WTC11 (cell line): Measurements from ENCODE around the gene UPK3A. TPM values are rescaled to one million over a fixed set of nuclear protein-coding genes. Genes with fewer than 3 reads are reported as not detected.

Experiments used
- ATAC-seq: fragments of 200-7000 bp; cut with Tn5 transposase; 2 replicates; pipeline ENCODE4 v1.10.0; 2021; ENCODE audit warnings: mild to moderate bottlenecking, moderate library complexity
- CTCF ChIA-PET: fragments of 300-600 bp; sonication (Branson Sonifier 250); formaldehyde crosslinking; loops from one replicate; lab custom pipeline; 2021; ENCODE audit warnings: antibody characterized with exemption; lab: Charles Lee
- POLR2A ChIA-PET: fragments of 350-600 bp; sonication (Branson Sonifier 250); formaldehyde crosslinking; loops from one replicate; lab custom pipeline; 2021; ENCODE audit warnings: antibody characterized with exemption; lab: Charles Lee
- DNase-seq: peaks from one replicate; pipeline ENCODE4 v3.0.0; 2021; ENCODE audit warnings: low spot score
- H3K27ac Mint-ChIP-seq: 2 replicates; pipeline ENCODE4 v1.8.0; 2021; ENCODE audit warnings: mixed read lengths
- H3K27me3 Mint-ChIP-seq: 2 replicates; pipeline ENCODE4 v1.8.0; 2021; ENCODE audit warnings: low read depth, mild to moderate bottlenecking, moderate library complexity, mixed read lengths
- H3K36me3 Mint-ChIP-seq: 2 replicates; pipeline ENCODE4 v1.8.0; 2021; ENCODE audit warnings: mixed read lengths
- H3K4me1 Mint-ChIP-seq: 2 replicates; pipeline ENCODE4 v1.8.0; 2022; ENCODE audit warnings: mixed read lengths
- H3K4me3 Mint-ChIP-seq: 2 replicates; pipeline ENCODE4 v1.8.0; 2021; ENCODE audit warnings: mild to moderate bottlenecking, moderate library complexity, mixed read lengths
- H3K9me3 Mint-ChIP-seq: 2 replicates; pipeline ENCODE4 v1.8.0; 2021; ENCODE audit warnings: mixed read lengths
- AFF4 ChIP-seq: sonication (generic); formaldehyde crosslinking; IDR thresholded peaks from 2 replicates; pipeline ENCODE4 v1.8.1; 2023; ENCODE audit warnings: mild to moderate bottlenecking, missing genetic modification reagents, borderline replicate concordance
- ERG ChIP-seq: fragments of 250-450 bp; sonication (Bioruptor Pico); IDR thresholded peaks from 2 replicates; pipeline ENCODE4 v1.8.0; 2021; ENCODE audit warnings: mild to moderate bottlenecking
- ETV6 ChIP-seq: sonication (generic); formaldehyde crosslinking; IDR thresholded peaks from 2 replicates; pipeline ENCODE4 v1.8.1; 2022; ENCODE audit warnings: mild to moderate bottlenecking, missing genetic modification reagents
- FOXP1 ChIP-seq: sonication (generic); formaldehyde crosslinking; IDR thresholded peaks from 2 replicates; pipeline ENCODE4 v1.8.0; 2022; ENCODE audit warnings: missing genetic modification reagents, mild to moderate bottlenecking, moderate library complexity, borderline replicate concordance
- HMGA2 ChIP-seq: fragments of 250-450 bp; sonication (Bioruptor Pico); IDR thresholded peaks from 2 replicates; pipeline ENCODE4 v1.4.0; 2021; ENCODE audit warnings: mild to moderate bottlenecking, moderate library complexity
- IRF1 ChIP-seq: sonication (generic); formaldehyde crosslinking; IDR thresholded peaks from 2 replicates; pipeline ENCODE4 v1.8.0; 2023; ENCODE audit warnings: missing genetic modification reagents
- JAZF1 ChIP-seq: fragments of 250-450 bp; sonication (Bioruptor Pico); IDR thresholded peaks from 2 replicates; pipeline ENCODE4 v1.9.0; 2021; ENCODE audit warnings: moderate library complexity, mild to moderate bottlenecking, inconsistent platforms
- PRRX2 ChIP-seq: fragments of 250-450 bp; sonication (Bioruptor Pico); IDR thresholded peaks from 2 replicates; pipeline ENCODE4 v1.8.0; 2021; ENCODE audit warnings: mild to moderate bottlenecking
- SOX15 ChIP-seq: fragments of 250-450 bp; sonication (Bioruptor Pico); IDR thresholded peaks from 2 replicates; pipeline ENCODE4 v1.9.0; 2021; ENCODE audit warnings: mild to moderate bottlenecking
- ZBTB21 ChIP-seq: sonication (generic); formaldehyde crosslinking; IDR thresholded peaks from 2 replicates; pipeline ENCODE4 v1.8.1; 2023; ENCODE audit warnings: mild to moderate bottlenecking, missing genetic modification reagents, borderline replicate concordance
- ZNF263 ChIP-seq: sonication (generic); formaldehyde crosslinking; IDR thresholded peaks from 2 replicates; pipeline ENCODE4 v1.8.1; 2022; ENCODE audit warnings: low read depth, mild to moderate bottlenecking, moderate library complexity, missing genetic modification reagents
- ZNF317 ChIP-seq: sonication (generic); formaldehyde crosslinking; IDR thresholded peaks from 2 replicates; pipeline ENCODE4 v1.8.1; 2023; ENCODE audit warnings: low read depth, mild to moderate bottlenecking, moderate library complexity, missing genetic modification reagents, borderline replicate concordance
- ZNF396 ChIP-seq: fragments of 250-450 bp; sonication (Bioruptor Pico); IDR thresholded peaks from 2 replicates; pipeline ENCODE4 v1.8.0; 2021; ENCODE audit warnings: mild to moderate bottlenecking, moderate library complexity, borderline replicate concordance
- total RNA-seq: library from RNA; stranded (reverse); gene quantifications from 3 replicates; pipeline ENCODE4 v1.2.3, GENCODE V29; 2021
- TF ChIP-seq, protein P1 (sequence below): fragments of 200-600 bp; IDR thresholded peaks from 2 replicates; pipeline ENCODE4 v1.8.0; 2022; ENCODE audit warnings: antibody characterized with exemption
- TF ChIP-seq, protein P2 (sequence below): sonication (generic); formaldehyde crosslinking; IDR thresholded peaks from 2 replicates; pipeline ENCODE4 v1.8.0; 2022; ENCODE audit warnings: missing genetic modification reagents

Gene UPK3A
- total RNA-seq, 1 experiment from 2014 or later: 0.37 TPM

- DNase-seq: no peak
- H3K36me3 Mint-ChIP-seq: peaks cover 13% of the 10 kb centered on the region
Measured at GRCh38 chr22:45318558-45319323, 34.0 kb downstream of the UPK3A start.

More at GRCh38 chr22:45318558-45319323, 34.0 kb downstream of the UPK3A start:
- ATAC-seq: no peak
- no peaks in the 10 kb centered on the region for H3K27me3 Mint-ChIP-seq
- ChIA-PET POLR2A (interaction anchor here (0.6 kb wide), 1 partner anchor 312 kb away, joined by 3 read pairs; no protein-coding TSS in a partner anchor), CTCF (interaction anchor here (1.0 to 1.4 kb wide), 6 partner anchors 20 to 688 kb away, joined by 3 to 4 read pairs (median 3); no protein-coding TSS in a partner anchor)
- no peak overlapping the region for H3K4me3 Mint-ChIP-seq
- H3K9me3 Mint-ChIP-seq: no peaks in the 10 kb centered on the region
- peaks cover 23% of the 10 kb centered on the region for H3K4me1 Mint-ChIP-seq
- H3K27ac Mint-ChIP-seq: peak overlapping the region; percentile 40
- TF ChIP-seq AFF4 (CRISPR knock-in tag) (no peak), ZNF263 (no peak), SOX15 (CRISPR knock-in tag) (no peak), ZNF396 (no peak), PRRX2 (CRISPR knock-in tag) (no peak), HMGA2 (CRISPR knock-in tag) (no peak), ETV6 (CRISPR knock-in tag) (no peak), IRF1 (CRISPR knock-in tag) (no peak), ZNF317 (CRISPR knock-in tag) (no peak), JAZF1 (CRISPR knock-in tag) (no peak), ERG (CRISPR knock-in tag) (no peak), FOXP1 (no peak), ZBTB21 (no peak)
- TF ChIP-seq, protein P1, sequence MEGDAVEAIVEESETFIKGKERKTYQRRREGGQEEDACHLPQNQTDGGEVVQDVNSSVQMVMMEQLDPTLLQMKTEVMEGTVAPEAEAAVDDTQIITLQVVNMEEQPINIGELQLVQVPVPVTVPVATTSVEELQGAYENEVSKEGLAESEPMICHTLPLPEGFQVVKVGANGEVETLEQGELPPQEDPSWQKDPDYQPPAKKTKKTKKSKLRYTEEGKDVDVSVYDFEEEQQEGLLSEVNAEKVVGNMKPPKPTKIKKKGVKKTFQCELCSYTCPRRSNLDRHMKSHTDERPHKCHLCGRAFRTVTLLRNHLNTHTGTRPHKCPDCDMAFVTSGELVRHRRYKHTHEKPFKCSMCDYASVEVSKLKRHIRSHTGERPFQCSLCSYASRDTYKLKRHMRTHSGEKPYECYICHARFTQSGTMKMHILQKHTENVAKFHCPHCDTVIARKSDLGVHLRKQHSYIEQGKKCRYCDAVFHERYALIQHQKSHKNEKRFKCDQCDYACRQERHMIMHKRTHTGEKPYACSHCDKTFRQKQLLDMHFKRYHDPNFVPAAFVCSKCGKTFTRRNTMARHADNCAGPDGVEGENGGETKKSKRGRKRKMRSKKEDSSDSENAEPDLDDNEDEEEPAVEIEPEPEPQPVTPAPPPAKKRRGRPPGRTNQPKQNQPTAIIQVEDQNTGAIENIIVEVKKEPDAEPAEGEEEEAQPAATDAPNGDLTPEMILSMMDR: no peak
- TF ChIP-seq, protein P2, sequence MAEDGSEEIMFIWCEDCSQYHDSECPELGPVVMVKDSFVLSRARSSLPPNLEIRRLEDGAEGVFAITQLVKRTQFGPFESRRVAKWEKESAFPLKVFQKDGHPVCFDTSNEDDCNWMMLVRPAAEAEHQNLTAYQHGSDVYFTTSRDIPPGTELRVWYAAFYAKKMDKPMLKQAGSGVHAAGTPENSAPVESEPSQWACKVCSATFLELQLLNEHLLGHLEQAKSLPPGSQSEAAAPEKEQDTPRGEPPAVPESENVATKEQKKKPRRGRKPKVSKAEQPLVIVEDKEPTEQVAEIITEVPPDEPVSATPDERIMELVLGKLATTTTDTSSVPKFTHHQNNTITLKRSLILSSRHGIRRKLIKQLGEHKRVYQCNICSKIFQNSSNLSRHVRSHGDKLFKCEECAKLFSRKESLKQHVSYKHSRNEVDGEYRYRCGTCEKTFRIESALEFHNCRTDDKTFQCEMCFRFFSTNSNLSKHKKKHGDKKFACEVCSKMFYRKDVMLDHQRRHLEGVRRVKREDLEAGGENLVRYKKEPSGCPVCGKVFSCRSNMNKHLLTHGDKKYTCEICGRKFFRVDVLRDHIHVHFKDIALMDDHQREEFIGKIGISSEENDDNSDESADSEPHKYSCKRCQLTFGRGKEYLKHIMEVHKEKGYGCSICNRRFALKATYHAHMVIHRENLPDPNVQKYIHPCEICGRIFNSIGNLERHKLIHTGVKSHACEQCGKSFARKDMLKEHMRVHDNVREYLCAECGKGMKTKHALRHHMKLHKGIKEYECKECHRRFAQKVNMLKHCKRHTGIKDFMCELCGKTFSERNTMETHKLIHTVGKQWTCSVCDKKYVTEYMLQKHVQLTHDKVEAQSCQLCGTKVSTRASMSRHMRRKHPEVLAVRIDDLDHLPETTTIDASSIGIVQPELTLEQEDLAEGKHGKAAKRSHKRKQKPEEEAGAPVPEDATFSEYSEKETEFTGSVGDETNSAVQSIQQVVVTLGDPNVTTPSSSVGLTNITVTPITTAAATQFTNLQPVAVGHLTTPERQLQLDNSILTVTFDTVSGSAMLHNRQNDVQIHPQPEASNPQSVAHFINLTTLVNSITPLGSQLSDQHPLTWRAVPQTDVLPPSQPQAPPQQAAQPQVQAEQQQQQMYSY (CRISPR knock-in tag): no peak
